Measurements from ENCODE around the gene BRPF1.

GRCh38 chr3:9682096-9682495 lies 49.4 kb upstream of the BRPF1 start:
- TF ChIP-seq CTCF (conservative IDR thresholded peaks at IDR 0.05; ENCODE audit: low read length) (no peak), EZH2phosphoT487 (IDR thresholded peaks at IDR 0.05; ENCODE audit: borderline replicate concordance, low read depth, low read length) (no peak)
